HepG2 (cell line): ENCODE measurements around the gene ZNF217. TPM values are rescaled to one million over a fixed set of nuclear protein-coding genes. Genes with fewer than 3 reads are reported as not detected.

Experiments used
- BCL3 ChIP-seq: sonication (generic); formaldehyde crosslinking; IDR thresholded peaks from 2 replicates; pipeline ENCODE4 v1.5.1; 2020; ENCODE audit warnings: mild to moderate bottlenecking, missing genetic modification reagents, moderate library complexity
- ETV5 ChIP-seq: IDR thresholded peaks from 2 replicates; pipeline ENCODE4 v1.6.1; 2018; ENCODE audit warnings: missing biosample characterization, missing genetic modification reagents, inconsistent platforms, borderline replicate concordance
- GATA4 ChIP-seq: sonication (generic); IDR thresholded peaks from 2 replicates; pipeline ENCODE4 v1.6.1; 2016; ENCODE audit warnings: antibody characterized with exemption, low read depth, borderline replicate concordance
- GZF1 ChIP-seq: sonication (generic); formaldehyde crosslinking; IDR thresholded peaks from 2 replicates; pipeline ENCODE4 v1.5.1; 2020; ENCODE audit warnings: mild to moderate bottlenecking, missing genetic modification reagents
- HOXA7 ChIP-seq: sonication (generic); formaldehyde crosslinking; IDR thresholded peaks from 2 replicates; pipeline ENCODE4 v1.8.1; 2022; ENCODE audit warnings: mild to moderate bottlenecking, missing genetic modification reagents, moderate library complexity
- KLF11 ChIP-seq: IDR thresholded peaks from 2 replicates; pipeline ENCODE4 v1.6.1; 2016; ENCODE audit warnings: missing compliant biosample characterization
- MLXIP ChIP-seq: sonication (generic); formaldehyde crosslinking; IDR thresholded peaks from 2 replicates; pipeline ENCODE4 v1.9.0; 2021; ENCODE audit warnings: missing genetic modification reagents, borderline replicate concordance
- MNT ChIP-seq: fragments of 450-650 bp; IDR thresholded peaks from 2 replicates; pipeline ENCODE4 v1.6.1; 2016
- MTF1 ChIP-seq: sonication (generic); formaldehyde crosslinking; IDR thresholded peaks from 2 replicates; pipeline ENCODE4 v1.5.0; 2020; ENCODE audit warnings: missing genetic modification reagents
- RARG ChIP-seq: sonication (generic); formaldehyde crosslinking; IDR thresholded peaks from 2 replicates; pipeline ENCODE4 v1.4.0; 2020; ENCODE audit warnings: low read depth, mild to moderate bottlenecking, missing genetic modification reagents
- RELA ChIP-seq: sonication (generic); formaldehyde crosslinking; IDR thresholded peaks from 2 replicates; pipeline ENCODE4 v1.4.0; 2020; ENCODE audit warnings: missing genetic modification reagents
- SAFB2 ChIP-seq: sonication (generic); formaldehyde crosslinking; IDR thresholded peaks from 2 replicates; pipeline ENCODE4 v1.5.1; 2020; ENCODE audit warnings: missing genetic modification reagents, low read depth, mild to moderate bottlenecking, borderline replicate concordance
- SYNCRIP ChIP-seq: fragments of 200-400 bp; formaldehyde crosslinking; IDR thresholded peaks from 2 replicates; pipeline ENCODE4 v1.6.1; 2018; ENCODE audit warnings: mild to moderate bottlenecking, low read depth, low read length; ENCODE audit not compliant: insufficient read depth
- ZBTB44 ChIP-seq: sonication (generic); formaldehyde crosslinking; IDR thresholded peaks from 2 replicates; pipeline ENCODE4 v1.4.0; 2020; ENCODE audit warnings: missing genetic modification reagents
- ZFP37 ChIP-seq: sonication (generic); formaldehyde crosslinking; IDR thresholded peaks from 2 replicates; pipeline ENCODE4 v1.4.0; 2020; ENCODE audit warnings: missing genetic modification reagents, borderline replicate concordance
- ZNF207 ChIP-seq: fragments of 450-650 bp; IDR thresholded peaks from 2 replicates; pipeline ENCODE4 v1.6.1; 2016; ENCODE audit warnings: antibody characterized with exemption, borderline replicate concordance
- ZNF577 ChIP-seq: sonication (generic); formaldehyde crosslinking; IDR thresholded peaks from 2 replicates; pipeline ENCODE4 v1.4.0; 2020; ENCODE audit warnings: mild to moderate bottlenecking, low read depth, missing genetic modification reagents, borderline replicate concordance
- ZNF710 ChIP-seq: sonication (generic); formaldehyde crosslinking; IDR thresholded peaks from 2 replicates; pipeline ENCODE4 v1.5.0; 2020; ENCODE audit warnings: mild to moderate bottlenecking, missing genetic modification reagents, borderline replicate concordance
- ZSCAN30 ChIP-seq: sonication (generic); formaldehyde crosslinking; IDR thresholded peaks from 2 replicates; pipeline ENCODE4 v1.5.0; 2020; ENCODE audit warnings: mild to moderate bottlenecking, missing genetic modification reagents
- polyA plus RNA-seq, 8 experiments: library from polyadenylated mRNA; depleted of rRNA in 3 of 8; stranded (reverse) in 7 of 8; unstranded in 1 of 8; fragments of >200 nt; fragmentation: Illumina TruSeq in 4 of 8; extraction: Trizol in 4 of 8; gene quantifications; 2 replicates each; pipeline versions ENCODE4 v1.2.1 to v1.2.3, GENCODE V29; 2011 to 2016; ENCODE audit warnings: low read depth in 4 of 8, missing spikeins in 1 of 8, mixed read lengths in 1 of 8; ENCODE audit not compliant: insufficient read depth in 1 of 8
- total RNA-seq, 5 experiments: library from RNA; depleted of rRNA; stranded (reverse); fragments of >200 nt; fragmentation: Illumina TruSeq; extraction: Trizol; gene quantifications; 2 replicates each; pipeline ENCODE4 v1.2.3, GENCODE V29; 2016; ENCODE audit warnings: low read depth in 1 of 5

The ZNF217 gene
- total and polyA plus RNA-seq, 2 of the 13 experiments (the other 11 are each of a cell fraction or from before 2014, with no cell fraction given): 22.3 to 29.8 TPM

GRCh38 chr20:53594068-53595017 lies 704 bp upstream of the ZNF217 start (continued):
- TF ChIP-seq ZNF710 (CRISPR knock-in tag) (no peak; the same call in 1 of the 2 replicates), ZNF577 (no peak), BCL3 (no peak), RELA (no peak), ETV5 (CRISPR knock-in tag) (peak; percentile 39; the same call in 1 of the 2 replicates), GZF1 (CRISPR knock-in tag) (no peak), GATA4 (no peak; the same call in 1 of the 2 replicates), ZBTB44 (CRISPR knock-in tag) (no peak), MNT (no peak), ZNF207 (no peak), RARG (no peak), ZFP37 (CRISPR knock-in tag) (no peak; the same call in 1 of the 2 replicates), MLXIP (CRISPR knock-in tag) (peak; percentile 53; the same call in 1 of the 2 replicates), SAFB2 (CRISPR knock-in tag) (0 out of 2 replicates have a peak, but pooled peaks have one; percentile 64), KLF11 (no peak), MTF1 (CRISPR knock-in tag) (no peak), HOXA7 (CRISPR knock-in tag) (no peak), ZSCAN30 (CRISPR knock-in tag) (0 out of 2 replicates have a peak, but pooled peaks have one; percentile 40), SYNCRIP (no peak)
